Measurements from ENCODE around the gene CDKN2C.
"Not testable (repeated sequence)": the region's sequence is repeated elsewhere in the genome, so short reads cannot be mapped to it uniquely, and the experiment has no call there.

CDKN2C gene

DNA sequence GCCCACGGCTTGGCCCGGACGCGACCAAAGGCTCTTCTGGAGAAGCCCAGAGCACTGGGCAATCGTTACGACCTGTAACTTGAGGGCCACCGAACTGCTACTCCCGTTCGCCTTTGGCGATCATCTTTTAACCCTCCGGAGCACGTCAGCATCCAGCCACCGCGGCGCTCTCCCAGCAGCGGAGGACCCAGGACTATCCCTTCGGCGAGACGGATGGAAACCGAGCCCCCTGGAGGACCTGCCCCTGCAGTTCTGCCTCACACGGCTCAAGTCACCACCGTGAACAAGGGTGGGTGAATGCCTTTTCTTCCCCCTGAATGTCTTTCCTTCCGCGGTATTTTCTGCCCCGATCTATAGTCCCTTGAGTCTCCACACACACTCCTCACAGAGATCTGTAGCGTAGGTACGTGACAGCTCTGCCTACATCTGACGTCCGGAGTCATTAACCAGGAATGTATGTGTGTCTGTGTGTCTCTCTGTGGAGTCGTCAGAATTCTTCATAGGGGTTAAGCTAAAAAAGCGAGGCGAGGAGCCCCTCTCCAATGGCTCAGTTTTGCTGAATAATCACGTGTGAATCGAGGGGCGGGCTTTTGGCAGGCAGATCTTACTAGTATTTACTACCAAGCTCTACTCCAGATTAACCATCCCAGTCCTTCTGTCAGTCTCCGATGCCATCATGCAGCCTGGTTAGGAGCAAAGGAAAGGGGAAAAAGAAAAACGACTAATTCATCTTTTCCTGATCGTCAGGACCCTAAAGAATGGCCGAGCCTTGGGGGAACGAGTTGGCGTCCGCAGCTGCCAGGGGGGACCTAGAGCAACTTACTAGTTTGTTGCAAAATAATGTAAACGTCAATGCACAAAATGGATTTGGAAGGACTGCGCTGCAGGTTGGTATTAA lies at the start of gene CDKN2C:
Gene CDKN2C (plus strand): TSS at position 635 of the 898 bp plus-strand sequence. CDS start 124 bp downstream, at position 759.
- peak in 1 of 3 experiments; percentile 38 for DNase-seq (ENCODE audit: low read depth in 3 of 3)

DNA sequence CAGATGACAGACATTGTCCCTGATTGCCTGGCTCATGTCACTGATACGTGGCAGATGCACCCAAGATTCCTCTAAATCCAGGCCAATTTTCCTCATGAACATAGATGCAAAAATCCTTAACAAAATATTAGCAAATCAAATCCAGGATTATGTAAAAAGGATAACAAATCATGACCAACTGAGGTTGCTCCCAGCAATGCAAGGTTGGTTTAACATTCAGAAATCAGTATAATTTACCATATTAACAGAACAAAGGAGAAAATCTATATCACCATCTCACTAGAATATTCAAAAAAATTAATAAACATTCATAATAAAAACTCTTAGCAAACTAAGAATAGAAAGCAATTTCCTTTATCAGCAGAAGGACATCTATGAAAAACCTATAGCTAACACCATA lies 49.6 kb upstream of the CDKN2C start:
- no peak for DNase-seq (ENCODE audit: low read depth in 3 of 3)

DNA sequence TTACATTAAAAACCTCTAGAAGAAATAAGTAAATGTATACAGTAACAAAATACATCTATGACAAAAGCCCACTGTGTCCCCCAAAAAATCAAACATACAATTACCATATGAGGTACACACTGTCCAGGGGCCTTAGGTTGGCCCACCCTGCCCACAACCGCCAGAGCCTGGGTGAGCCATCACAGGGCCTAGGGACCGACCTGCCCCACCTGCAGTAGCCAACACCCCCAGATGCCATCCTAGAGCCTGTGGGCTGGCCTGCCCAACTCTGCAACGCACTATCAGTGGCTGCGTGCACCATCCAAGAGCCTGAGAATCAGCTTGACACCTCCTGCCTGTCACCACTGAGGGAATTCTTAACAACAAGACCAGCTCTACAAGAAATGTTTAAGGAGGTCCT lies 49.0 kb upstream of the CDKN2C start:
- DNase-seq (ENCODE audit: low read depth in 3 of 3) = no peak

DNA sequence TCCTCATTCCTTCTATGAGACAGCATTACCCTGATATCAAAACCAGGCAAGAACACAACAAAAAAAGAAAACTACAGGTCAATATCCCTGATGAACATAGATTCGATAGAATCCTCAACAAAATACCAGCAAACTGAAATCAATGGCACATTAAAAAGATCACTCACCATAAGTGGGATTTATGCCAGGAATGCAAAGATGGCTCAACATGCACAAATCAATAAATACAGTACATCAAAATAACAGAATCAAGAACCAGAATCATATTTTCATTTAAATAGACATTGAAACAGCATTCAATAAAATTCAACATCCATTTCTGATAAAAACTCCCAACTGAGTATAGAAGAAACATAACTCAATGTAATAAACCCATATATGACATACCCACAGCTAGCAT lies 46.5 kb upstream of the CDKN2C start:
- DNase-seq (ENCODE audit: low read depth in 3 of 3) = no peak

DNA sequence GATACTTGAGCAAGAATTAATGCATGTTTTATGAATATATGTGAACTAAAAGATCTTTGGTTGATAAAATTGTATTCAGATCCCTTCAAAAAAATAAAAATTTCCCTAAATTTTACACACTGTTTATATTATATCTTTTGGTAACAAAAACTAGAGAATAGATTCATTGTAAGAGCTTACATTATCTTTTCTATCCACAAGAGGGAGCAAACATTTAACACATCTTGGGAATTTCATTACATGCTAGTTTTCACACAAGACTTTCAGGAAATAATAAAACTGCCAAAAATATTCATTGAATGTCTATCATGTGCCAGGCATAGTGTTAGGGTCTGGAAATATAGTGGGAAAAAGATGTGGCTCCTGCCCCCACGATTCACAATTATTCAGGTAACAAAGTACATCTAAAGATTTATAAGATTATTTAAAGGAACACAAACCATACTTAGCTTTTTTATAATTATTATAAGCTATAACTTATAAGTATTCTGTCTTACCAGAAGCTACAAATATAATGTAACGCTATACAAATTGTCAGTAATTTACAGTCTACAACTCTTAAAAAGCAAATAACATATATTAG lies 40.6 kb upstream of the CDKN2C start:
- no peak for DNase-seq (ENCODE audit: low read depth in 3 of 3)

DNA sequence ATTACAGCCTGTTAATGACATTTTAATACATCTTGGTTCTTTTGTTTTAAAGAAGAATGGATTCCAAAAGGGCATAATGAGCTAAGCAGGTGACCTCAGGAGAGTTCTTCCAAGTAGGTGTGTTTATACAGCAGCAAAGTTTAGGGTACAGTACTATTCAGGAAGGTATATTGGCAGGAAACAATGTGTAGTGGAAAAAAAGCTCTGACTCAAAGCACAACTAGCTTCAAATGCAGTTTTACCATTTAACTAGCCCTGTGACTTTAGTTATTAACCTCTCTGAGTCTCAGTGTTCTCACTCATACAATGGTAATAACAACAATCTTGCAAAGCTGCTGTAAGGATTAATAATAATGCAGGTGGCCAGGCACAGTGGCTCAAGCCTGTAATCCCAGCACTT lies 39.9 kb upstream of the CDKN2C start:
- no peak for DNase-seq (ENCODE audit: low read depth in 3 of 3)

DNA sequence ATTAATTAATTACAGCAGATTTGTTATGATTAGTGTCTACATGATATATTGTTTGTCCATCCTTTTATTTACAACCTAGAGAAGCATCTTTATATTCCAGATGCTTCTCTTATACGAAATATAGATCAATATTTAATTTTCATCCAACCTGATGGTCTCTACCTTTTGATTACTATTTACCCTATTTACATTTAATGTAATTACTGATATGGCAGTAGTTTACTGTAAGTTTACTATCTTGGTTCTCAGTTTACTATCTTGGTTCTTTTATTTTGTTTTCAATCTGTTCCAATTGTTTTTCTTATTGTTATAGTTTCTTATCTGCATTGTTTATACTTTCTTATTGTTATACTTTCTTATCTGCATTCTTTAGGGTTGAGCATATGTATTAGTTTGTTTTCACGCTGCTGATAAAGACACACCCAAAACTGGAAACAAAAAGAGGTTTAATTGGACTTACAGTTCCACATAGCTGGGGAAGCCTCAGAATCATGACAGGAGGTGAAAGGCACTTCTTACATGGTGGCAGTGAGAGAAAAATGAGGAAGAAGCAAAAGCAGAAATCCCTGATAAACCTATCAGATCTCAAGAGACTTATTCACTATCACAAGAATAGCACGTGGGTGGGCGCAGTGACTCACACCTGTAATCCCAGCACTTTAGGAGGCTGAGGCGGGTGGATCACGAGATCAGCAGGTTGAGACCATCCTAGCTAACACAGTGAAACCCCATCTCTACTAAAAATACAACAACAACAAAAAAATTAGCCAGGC lies 38.9 kb upstream of the CDKN2C start:
- DNase-seq (ENCODE audit: low read depth in 3 of 3) = peak in 1 of 3 experiments; percentile 23

DNA sequence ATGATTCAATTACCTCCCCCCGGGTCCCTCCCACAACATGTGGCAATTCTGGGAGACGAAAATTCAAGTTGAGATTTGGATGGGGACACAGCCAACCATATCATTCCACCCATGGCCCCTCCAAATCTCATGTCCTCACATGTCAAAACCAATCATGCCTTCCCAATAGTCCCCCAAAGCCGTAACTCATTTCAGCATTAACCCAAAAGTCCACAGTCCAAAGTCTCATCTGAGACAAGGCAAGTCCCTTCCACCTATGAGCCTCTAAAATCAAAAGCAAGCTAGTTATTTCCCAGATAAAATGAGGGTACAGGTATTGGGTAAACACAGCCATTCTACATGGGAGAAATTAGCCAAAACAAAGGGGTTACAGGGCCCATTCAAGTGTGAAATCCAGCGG lies 38.0 kb upstream of the CDKN2C start:
- DNase-seq (ENCODE audit: low read depth in 3 of 3) = not testable (repeated sequence)

DNA sequence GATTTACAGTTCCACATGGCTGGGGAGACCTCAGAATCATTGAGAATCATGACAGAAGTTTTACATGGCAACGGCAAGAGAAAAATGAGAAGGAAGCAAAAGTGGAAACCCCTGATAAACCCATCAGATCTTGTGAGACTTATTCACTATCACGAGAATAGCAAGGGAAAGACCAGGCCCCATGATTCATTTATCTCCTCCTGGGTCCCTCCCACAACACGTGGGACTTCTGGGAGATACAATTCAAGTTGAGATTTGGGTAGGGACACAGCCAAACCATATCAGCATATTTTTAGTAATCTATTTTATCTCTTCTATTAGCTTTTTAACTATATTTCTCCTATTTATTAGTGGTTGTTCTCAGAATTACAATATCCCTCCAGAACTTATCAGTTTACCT lies 36.3 kb upstream of the CDKN2C start:
- not testable (repeated sequence) for DNase-seq (ENCODE audit: low read depth in 3 of 3)

DNA sequence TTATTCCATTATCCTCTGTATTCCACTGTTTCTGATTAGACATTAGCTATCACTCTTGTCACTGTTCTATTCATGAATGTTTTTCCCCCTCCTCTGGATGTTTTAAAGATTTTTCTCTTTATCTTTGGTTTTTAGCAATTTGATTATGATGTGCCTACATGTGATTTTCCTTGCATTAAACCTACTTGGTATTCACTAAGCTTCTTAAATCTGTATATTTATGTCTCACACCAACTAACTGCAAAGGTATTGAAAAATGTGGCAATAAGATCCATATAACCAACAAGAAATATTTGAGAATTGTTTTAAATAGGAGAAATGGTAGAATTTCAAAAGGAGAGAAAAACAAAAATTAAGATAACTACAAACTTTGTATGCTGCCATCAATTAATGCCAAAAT lies 35.2 kb upstream of the CDKN2C start:
- no peak for DNase-seq (ENCODE audit: low read depth in 3 of 3)

DNA sequence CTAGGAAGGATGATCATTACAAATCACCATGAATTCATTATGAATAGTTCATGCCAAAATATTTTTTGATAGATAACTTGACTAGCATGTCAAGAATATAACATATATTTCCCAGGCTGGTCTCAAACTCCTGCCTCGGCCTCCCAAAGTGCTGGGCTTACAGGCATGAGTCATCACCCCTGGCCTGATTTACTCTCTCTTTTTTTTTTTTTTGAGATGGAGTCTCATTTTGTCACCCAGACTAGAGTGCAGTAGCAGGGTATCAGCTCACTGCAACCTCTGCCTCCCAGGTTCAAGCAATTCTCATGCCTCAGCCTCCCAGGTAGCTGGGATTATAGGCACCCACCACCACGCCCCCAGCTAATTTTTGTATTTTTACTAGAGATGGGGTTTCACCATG lies 34.8 kb upstream of the CDKN2C start:
- not testable (repeated sequence) for DNase-seq (ENCODE audit: low read depth in 3 of 3)

DNA sequence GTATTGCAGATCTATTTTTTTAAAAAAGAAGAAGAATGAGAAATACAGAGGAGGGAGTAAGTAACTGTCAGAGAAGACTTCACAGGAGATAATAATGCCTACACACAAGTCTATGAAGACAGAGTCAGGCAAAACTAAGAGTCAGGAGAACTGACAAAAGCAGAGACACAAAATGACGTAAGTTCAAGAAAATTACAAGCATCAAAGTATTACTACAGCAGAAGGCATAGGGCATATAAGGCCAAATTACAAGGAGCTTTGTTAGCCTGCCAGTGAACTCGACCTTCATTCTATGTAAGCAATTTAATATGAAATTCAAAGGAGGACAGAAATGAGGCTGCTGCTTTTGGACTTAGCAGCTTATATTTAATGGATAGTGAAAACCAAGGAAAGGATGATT lies 33.7 kb upstream of the CDKN2C start:
- DNase-seq (ENCODE audit: low read depth in 3 of 3) = no peak

DNA sequence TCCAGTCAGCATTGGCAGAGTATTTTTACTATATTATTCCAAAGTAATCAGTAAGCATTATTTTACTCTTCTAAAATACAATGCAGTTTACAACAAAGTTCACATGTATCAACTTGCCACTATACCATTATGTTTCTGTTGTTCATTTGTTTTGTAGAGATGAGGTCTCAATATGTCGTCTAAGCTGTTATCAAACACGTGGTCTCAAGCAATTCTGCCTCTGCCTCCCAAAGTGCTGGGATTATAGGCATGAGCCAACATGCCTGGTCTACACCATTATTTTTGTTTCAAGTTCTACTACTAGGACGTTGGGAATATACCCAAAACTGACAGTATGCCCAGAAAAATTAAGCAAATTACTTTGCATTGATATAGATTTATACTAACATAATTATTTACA lies 29.8 kb upstream of the CDKN2C start:
- no peak for DNase-seq (ENCODE audit: low read depth in 3 of 3)

DNA sequence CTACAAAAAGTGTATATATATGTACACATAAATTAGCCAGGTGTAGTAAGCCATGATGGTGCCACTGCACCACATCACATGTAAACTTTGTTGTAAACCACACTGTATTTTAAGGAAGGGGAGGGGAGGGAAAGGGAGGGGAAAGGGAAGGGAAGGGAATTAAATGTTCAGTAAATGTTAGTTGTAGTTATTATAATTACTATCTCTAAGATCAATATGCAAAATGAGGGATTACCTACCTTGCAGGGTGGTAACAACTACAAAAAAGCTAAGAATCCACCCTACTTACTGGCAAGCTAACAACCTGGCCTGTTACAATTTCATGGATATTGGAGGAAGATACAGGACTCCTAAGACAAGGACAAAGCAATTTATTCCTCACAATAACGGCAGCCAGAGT lies 27.7 kb upstream of the CDKN2C start:
- DNase-seq (ENCODE audit: low read depth in 3 of 3) = no peak

DNA sequence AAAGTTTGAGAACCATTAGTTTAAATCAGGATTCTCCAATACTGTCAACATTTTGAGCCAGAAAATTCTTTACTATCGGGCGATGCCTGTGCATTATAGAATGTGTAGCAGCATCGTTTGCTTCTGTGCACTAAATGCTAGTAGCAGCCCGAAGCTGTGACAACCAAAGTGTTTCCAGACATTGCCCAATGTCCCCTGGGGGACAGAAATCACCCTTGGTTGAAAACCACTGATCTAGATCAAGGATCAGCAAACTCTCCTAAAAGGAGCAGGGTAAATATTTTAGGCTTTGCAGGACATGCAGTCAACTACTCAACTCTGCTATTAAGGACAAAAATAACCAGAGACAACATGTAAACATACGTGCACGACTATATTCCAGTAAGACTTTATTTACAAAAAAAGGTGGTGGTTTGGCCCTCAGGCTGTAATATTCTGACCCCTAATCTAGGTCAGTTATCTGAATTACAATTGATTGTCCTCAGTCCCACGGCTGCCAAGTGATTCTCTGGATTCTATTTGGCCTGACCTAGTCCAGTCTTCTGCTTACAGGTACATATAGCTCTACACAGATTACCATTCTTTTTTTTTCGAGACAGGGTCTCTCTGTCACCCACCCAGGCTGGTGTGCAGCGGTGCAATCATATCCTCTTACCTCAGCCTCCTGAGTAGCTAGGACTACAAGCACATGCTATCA lies 20.6 kb upstream of the CDKN2C start:
- DNase-seq (ENCODE audit: low read depth in 3 of 3) = no peak

DNA sequence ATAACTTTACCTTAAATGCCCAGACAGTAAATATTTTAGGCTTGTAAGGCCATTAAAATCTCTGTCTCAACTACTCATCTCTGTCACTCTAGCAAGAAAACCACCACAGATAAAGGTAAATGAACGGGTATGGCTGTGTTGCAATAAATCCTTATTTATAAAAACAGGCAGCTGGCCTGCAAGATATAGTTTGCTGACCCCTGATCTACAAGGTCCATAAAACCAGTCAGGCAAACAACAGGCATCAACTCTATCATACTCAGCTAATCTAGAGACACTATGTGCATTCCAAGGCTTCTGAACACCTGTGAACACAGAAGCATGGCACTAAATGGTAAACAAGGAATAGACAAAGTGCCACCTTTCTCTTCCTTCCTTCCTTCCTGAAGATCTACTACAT lies 19.6 kb upstream of the CDKN2C start:
- no peak for DNase-seq (ENCODE audit: low read depth in 3 of 3)

DNA sequence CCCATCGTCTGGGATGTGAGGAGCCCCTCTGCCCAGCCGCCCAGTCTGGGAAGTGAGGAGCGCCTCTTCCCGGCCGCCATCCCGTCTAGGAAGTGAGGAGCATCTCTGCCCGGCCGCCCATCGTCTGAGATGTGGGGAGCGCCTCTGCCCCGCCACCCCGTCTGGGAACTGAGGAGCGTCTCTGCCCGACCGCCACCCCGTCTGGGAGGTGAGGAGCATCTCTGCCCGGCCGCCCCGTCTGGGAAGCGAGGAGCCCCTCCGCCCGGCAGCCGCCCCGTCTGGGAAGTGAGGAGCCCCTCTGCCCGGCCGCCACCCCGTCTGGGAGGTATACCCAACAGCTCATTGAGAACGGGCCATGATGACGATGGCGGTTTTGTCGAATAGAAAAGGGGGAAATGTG lies 17.5 kb upstream of the CDKN2C start:
- DNase-seq (ENCODE audit: low read depth in 3 of 3) = not testable (repeated sequence)

DNA sequence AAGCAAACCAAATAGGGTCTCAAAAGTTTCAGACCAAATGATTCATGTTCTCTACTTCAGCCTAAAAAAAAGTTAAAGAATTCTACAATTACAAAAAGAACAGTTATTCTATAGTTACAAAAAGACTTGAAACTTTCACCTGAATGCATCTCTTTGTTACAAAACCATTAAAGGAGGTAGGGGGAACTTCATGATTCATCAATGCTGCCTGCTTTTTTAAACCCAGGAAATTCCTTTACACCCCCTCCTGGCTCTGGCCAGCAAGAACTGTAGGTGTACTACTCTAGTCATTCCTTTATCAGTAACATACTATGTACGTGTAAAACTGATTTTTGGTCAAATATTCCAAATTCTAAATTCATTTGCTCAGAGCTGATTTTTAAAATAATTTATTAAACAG lies 14.9 kb upstream of the CDKN2C start:
- DNase-seq (ENCODE audit: low read depth in 3 of 3) = no peak

DNA sequence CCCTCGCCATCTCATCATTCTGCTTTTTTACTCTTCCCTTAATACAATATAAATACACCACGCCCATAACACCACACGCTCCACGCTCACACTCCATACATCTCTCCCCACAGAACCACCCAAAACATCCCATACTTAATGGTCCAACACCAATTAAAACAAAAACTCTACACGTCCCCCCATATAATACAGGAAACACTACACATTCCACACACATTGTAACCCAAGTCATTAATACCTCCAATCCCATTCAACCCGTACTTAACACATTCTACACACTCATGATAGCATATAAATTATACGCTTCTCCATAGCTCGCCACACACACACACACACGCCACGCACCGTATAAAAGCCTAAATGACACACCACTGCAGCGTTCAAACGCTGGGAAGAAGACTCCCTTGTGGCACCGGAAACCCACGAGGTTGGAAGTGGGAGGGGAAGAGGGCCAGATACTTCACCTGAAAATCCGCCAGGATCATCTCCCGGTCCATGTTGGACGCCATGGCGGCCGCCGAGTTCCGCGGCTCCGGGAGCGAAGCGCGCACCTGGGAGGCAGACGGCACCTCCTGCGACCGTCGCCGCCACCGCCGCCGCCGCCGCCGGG lies 10.6 kb upstream of the CDKN2C start:
- no peak for DNase-seq (ENCODE audit: low read depth in 3 of 3)

DNA sequence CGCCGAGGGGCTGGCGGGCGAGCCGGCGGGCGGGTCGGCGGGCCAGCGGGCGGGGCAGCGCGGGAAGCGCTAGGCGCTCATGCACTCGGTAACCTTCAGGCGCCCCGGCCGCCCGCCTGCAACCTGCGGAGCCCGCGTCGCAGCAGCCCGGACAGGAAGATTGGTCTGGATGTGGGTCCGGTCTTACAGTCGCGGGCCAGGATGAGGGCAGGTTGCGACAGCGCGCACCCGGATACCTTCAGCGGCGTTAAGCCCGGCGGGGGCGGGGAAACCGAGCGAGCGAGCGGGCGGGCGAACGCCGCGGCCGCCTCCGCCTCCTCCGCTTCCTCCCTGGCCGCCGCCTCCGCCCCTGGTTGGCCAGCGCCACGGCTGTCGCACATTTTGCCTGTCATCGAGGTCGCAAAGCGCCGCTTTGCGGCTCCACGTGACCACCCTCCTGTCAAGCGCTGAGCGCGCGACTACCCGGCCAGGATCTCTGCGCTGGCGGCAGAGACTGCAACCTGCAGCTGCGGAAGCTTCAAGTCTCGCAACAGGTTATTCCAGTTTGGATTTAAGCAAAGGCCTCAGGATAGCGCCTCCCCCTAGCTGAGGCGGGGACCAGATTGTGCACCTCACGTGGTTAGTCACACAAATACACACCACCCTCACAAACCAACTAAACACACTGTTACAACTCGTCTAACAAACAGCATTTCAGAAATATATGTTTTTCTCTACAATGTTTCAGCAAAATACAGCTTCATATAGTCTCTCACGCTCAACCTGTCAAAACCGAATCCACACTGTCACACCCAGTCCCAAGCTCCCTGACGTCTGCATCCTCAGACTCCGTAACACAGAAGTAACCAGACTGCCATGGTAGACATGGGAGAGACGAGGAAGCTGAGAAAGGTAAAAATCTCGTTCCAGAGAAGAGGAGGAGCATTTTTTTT lies 9.9 kb upstream of the CDKN2C start, which contains the start of gene FAF1:
Gene FAF1 (minus strand): TSS at position 355 of the 932 bp plus-strand sequence. CDS start 456 bp downstream, outside the sequence.
- DNase-seq (ENCODE audit: low read depth in 3 of 3) = peak; percentile 93 to 96 (median 96)

All from stimulated activated CD4-positive, alpha-beta T cell treated with anti-CD3 and anti-CD28 coated beads, TNF-alpha, amount 100 ng/mL, for 24 hours (primary cell).